Psoas muscle (tissue), 8 donors: ENCODE results near the gene CCL11. TPM values are rescaled to one million over a fixed set of nuclear protein-coding genes. Genes with fewer than 3 reads are reported as not detected.

Source experiments
- ATAC-seq, 4 donors: fragments of 200-7000 bp; cut with Tn5 transposase; one replicate each; pipeline ENCODE4 v1.9.1; 2020; ENCODE audit warnings: moderate library complexity in 3 of 4, mild to moderate bottlenecking in 2 of 4
- DNase-seq, 2 donors: peaks; one replicate each; pipeline ENCODE4 v3.0.0-alpha.2; 2020
- H3K27ac ChIP-seq: fragments of 200-600 bp; one replicate; pipeline ENCODE4 v1.8.0; 2022
- H3K27me3 ChIP-seq, 3 donors: fragments of 200-600 bp in 1 of 3; one replicate each; pipeline versions ENCODE4 v1.6.1 to v1.8.0; 2013 to 2022; ENCODE audit warnings: low read length in 2 of 3, mild to moderate bottlenecking in 2 of 3, moderate library complexity in 1 of 3; ENCODE audit not compliant: insufficient read depth in 3 of 3
- H3K36me3 ChIP-seq, 2 donors: fragments of 200-600 bp in 1 of 2; one replicate each; pipeline versions ENCODE4 v1.6.1 to v1.8.0; 2013 to 2022; ENCODE audit warnings: low read depth in 1 of 2, mild to moderate bottlenecking in 1 of 2, moderate library complexity in 1 of 2; ENCODE audit not compliant: insufficient read depth in 1 of 2
- H3K4me1 ChIP-seq: fragments of 200-600 bp; one replicate; pipeline ENCODE4 v1.8.0; 2022
- H3K4me3 ChIP-seq: fragments of 200-600 bp; one replicate; pipeline ENCODE4 v1.8.0; 2022; ENCODE audit warnings: mild to moderate bottlenecking
- H3K9me3 ChIP-seq: fragments of 200-600 bp; one replicate; pipeline ENCODE4 v1.8.0; 2022
- CTCF ChIP-seq: fragments of 200-600 bp; IDR thresholded peaks from one replicate; pipeline ENCODE4 v1.8.0; 2022; ENCODE audit warnings: antibody characterized with exemption
- WGBS, 3 donors: extraction: QIAGEN DNeasy Blood & Tissue Kit; methylation state at CpG; one replicate each; pipeline versions ENCODE4 v1.1.6 to v1.1.7; 2013; 5-methylcytosine and 5-hydroxymethylcytosine counted together
- intact Hi-C, 2 donors: fragments of 100-400 bp; cut with DNase I; formaldehyde crosslinking; loops; one replicate each; pipeline versions ENCODE4 v1.11.0 to v1.14.2; 2022
- polyA plus RNA-seq, 3 donors: library from polyadenylated mRNA; stranded (reverse); fragments of 200-250 nt; gene quantifications; one replicate each; pipeline ENCODE4 v1.2.3, GENCODE V29; 2013
- total RNA-seq, 4 donors: library from RNA; stranded (reverse); fragmentation: NEBNext Ultra II Directional in 2 of 4; extraction: Animal tissue kit (Norgen Biotek cat#: 25700) in 2 of 4; gene quantifications; one replicate each; pipeline versions ENCODE4 v1.2.1 to v1.2.4, GENCODE V29; 2021 to 2023
- donor health status: healthy with polysubstance abuse.
- donor health status: DM: no; HTN: no; CAD: no; lungs with moderate emphysema.
- donor health status: Bipolar disorder and iron deficiency.
- donor health status: healthy.
- donor health status: DM: yes; HTN: yes; CAD: no.
- donor health status: DM: no; HTN: no; CAD: no.
- donor health status: DM: no; HTN: no; CAD: no.
- donor health status: DM: yes; HTN: yes; CAD: no.

The CCL11 gene
- total and polyA plus RNA-seq, 7 donors = 0.42 to 1.6 TPM; not detected in 5

- Histone ChIP-seq H3K4me1 (peaks cover 18% of the 10 kb centered on the region), H3K9me3 (no peaks in the 10 kb centered on the region), H3K27ac (no peak overlapping the region), H3K4me3 (no peak overlapping the region), H3K27me3 (no peaks in the 10 kb centered on the region), H3K36me3 (no peaks in the 10 kb centered on the region)
- ATAC-seq (no peak), DNase-seq (no peak)
- intact Hi-C loops = no loop called here
- WGBS, 3 donors = 93 to 95% (median 94%) methylated on average over 3 of the region's 3 CpGs
- TF ChIP-seq CTCF = no peak
Measured at GRCh38 chr17:34246881-34247280, 38.7 kb upstream of the CCL11 start.

GRCh38 chr17:34248511-34249024, 37.0 kb upstream of the CCL11 start:
- 41 to 53% (median 49%) methylated on average over 6 of the region's 6 CpGs for WGBS, 3 donors
- no peak for ATAC-seq
- Histone ChIP-seq H3K36me3 (no peaks in the 10 kb centered on the region), H3K4me3 (no peak overlapping the region), H3K27ac (no peak overlapping the region), H3K9me3 (no peaks in the 10 kb centered on the region), H3K27me3 (no peaks in the 10 kb centered on the region), H3K4me1 (peaks cover 29% of the 10 kb centered on the region)
- intact Hi-C loops = no loop called here
- DNase-seq = no peak
- TF ChIP-seq CTCF = no peak

GRCh38 chr17:34249061-34249460, 36.5 kb upstream of the CCL11 start:
- H3K4me3 ChIP-seq = no peak overlapping the region
- no peak for DNase-seq
- no peak for TF ChIP-seq CTCF
- ATAC-seq = no peak
- no peaks in the 10 kb centered on the region for H3K36me3 ChIP-seq
- H3K27me3 ChIP-seq = no peaks in the 10 kb centered on the region
- no peak overlapping the region for H3K27ac ChIP-seq
- WGBS, 3 donors = 63 to 90% (median 75%) methylated on average over 1 of the region's 1 CpG
- intact Hi-C loops = no loop called here
- H3K4me1 ChIP-seq = peaks cover 29% of the 10 kb centered on the region
- no peaks in the 10 kb centered on the region for H3K9me3 ChIP-seq

- ATAC-seq (peak in 2 of 4 donors; percentile 35 to 61), DNase-seq (no peak)
- no peak overlapping the region for H3K27ac ChIP-seq
- H3K36me3 ChIP-seq = no peaks in the 10 kb centered on the region
- H3K9me3 ChIP-seq = no peaks in the 10 kb centered on the region
- no peak for TF ChIP-seq CTCF
- peaks cover 33% of the 10 kb centered on the region for H3K4me1 ChIP-seq
- intact Hi-C loops = no loop called here
- no peaks in the 10 kb centered on the region for H3K27me3 ChIP-seq
- 25 to 38% (median 35%) methylated on average over 1 of the region's 1 CpG for WGBS, 3 donors
- H3K4me3 ChIP-seq = no peak overlapping the region
Measured at GRCh38 chr17:34249478-34249877, 36.1 kb upstream of the CCL11 start.

GRCh38 chr17:34251186-34251585, 34.4 kb upstream of the CCL11 start:
- H3K9me3 ChIP-seq = no peaks in the 10 kb centered on the region
- intact Hi-C loops = loop anchor here (5.0 kb wide), 2 partner anchors 34 to 61 kb away; no protein-coding TSS in a partner anchor
- no peaks in the 10 kb centered on the region for H3K36me3 ChIP-seq
- ATAC-seq (no peak), DNase-seq (no peak)
- H3K27ac ChIP-seq = no peak overlapping the region
- WGBS, 3 donors = 83 to 89% (median 88%) methylated on average over 3 of the region's 3 CpGs
- H3K4me3 ChIP-seq = no peak overlapping the region
- no peak for TF ChIP-seq CTCF
- H3K4me1 ChIP-seq = peaks cover 37% of the 10 kb centered on the region
- peaks cover 0 to 6% (median 0%) of the 10 kb centered on the region in 3 donors for H3K27me3 ChIP-seq
